BE2C (cell line): ENCODE measurements around the gene HNRNPUL1.

ENCODE experiments used
- DNase-seq: peaks from one replicate; pipeline ENCODE4 v3.0.0-alpha.2; 2020
- H3K27me3 ChIP-seq: fragments of 250-450 bp; sonication (Bioruptor Pico); 2 replicates; pipeline ENCODE4 v1.5.1; 2020; ENCODE audit warnings: mild to moderate bottlenecking
- H3K36me3 ChIP-seq: fragments of 250-450 bp; sonication (Bioruptor Pico); 2 replicates; pipeline ENCODE4 v1.5.1; 2020; ENCODE audit warnings: mild to moderate bottlenecking
- H3K4me1 ChIP-seq: fragments of 250-450 bp; sonication (Bioruptor Pico); 2 replicates; pipeline ENCODE4 v1.5.1; 2020
- H3K4me3 ChIP-seq: 2 replicates; pipeline ENCODE4 v1.5.1; 2011; ENCODE audit warnings: low read depth, low read length
- H3K9me3 ChIP-seq: fragments of 250-450 bp; sonication (Bioruptor Pico); 2 replicates; pipeline ENCODE4 v1.5.1; 2020
- TF ChIP-seq, protein P1 (sequence below): IDR thresholded peaks from 2 replicates; pipeline ENCODE4 v1.5.1; 2012; ENCODE audit warnings: mild to moderate bottlenecking, low read depth, low read length

Gene HNRNPUL1

DNA sequence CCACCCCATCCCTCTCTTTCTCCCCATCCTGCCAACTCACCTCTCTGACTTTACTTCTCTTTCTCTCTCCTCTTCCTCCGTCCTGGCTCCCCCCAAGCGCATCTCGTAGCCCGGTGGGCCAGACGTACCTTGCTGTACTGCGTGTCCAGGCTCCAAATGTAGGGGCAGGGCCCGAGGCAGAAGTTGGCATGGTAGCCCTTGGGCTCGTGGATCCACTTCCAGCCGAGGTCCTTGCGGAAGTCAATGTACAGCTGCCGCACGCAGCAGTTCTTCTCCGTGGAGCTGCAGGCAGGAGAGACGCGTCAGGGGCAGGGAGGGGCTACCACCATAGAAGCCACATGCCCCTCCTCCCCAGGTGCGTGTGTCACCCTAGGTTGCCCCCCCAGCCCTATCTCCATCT, 67.8 kb downstream of the HNRNPUL1 start:
- Histone ChIP-seq H3K4me3 (no peak overlapping the region), H3K36me3 (peaks cover 3% of the 10 kb centered on the region; the same call in 1 of the 2 replicates), H3K4me1 (peaks cover 17% of the 10 kb centered on the region), H3K9me3 (no peaks in the 10 kb centered on the region), H3K27me3 (no peaks in the 10 kb centered on the region)
- TF ChIP-seq, protein P1, sequence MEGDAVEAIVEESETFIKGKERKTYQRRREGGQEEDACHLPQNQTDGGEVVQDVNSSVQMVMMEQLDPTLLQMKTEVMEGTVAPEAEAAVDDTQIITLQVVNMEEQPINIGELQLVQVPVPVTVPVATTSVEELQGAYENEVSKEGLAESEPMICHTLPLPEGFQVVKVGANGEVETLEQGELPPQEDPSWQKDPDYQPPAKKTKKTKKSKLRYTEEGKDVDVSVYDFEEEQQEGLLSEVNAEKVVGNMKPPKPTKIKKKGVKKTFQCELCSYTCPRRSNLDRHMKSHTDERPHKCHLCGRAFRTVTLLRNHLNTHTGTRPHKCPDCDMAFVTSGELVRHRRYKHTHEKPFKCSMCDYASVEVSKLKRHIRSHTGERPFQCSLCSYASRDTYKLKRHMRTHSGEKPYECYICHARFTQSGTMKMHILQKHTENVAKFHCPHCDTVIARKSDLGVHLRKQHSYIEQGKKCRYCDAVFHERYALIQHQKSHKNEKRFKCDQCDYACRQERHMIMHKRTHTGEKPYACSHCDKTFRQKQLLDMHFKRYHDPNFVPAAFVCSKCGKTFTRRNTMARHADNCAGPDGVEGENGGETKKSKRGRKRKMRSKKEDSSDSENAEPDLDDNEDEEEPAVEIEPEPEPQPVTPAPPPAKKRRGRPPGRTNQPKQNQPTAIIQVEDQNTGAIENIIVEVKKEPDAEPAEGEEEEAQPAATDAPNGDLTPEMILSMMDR, result no peak
- DNase-seq, result no peak

DNA sequence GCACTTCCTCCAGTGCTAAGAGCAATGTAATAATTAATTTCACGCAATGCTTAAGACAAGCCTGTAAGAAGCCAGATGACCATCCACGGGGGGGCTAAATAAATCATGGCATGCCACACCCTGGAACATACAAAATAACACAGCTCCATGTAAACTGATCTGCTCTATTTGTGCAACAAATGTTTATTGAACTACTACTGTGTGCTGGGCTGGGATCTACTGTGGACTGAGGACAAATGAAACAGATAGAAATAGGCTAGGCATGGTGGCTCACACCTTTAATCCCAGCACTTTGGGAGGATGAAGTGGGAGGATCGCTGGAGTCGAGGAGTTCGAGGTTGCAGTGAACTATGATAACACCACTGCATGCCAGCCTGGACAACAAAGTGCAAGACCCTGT, 68.3 kb downstream of the HNRNPUL1 start:
- Histone ChIP-seq H3K4me3 (no peak overlapping the region), H3K27me3 (no peaks in the 10 kb centered on the region), H3K9me3 (no peaks in the 10 kb centered on the region), H3K36me3 (peaks cover 3% of the 10 kb centered on the region; the same call in 1 of the 2 replicates), H3K4me1 (peaks cover 12% of the 10 kb centered on the region)
- TF ChIP-seq, protein P1, result no peak
- DNase-seq, result no peak

DNA sequence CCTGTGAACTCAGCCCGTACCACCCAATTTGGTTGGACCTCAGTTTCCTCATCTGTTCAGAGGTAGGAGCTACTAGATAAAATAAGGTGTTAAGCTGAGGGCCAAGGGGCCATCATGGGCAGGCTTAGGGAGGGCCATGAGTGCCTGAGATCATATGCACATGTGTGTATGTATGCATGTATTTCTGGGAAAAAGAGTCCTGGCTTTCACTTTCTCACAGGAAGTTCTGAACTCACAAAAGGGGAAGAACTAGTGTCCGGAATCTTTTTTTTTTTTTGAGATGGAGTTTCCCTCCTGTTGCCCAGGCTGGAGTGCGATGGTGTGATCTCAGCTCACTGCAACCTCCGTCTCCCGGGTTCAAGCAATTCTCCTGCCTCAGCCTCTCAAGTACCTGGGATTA, 70.6 kb downstream of the HNRNPUL1 start:
- Histone ChIP-seq H3K4me3 (no peak overlapping the region), H3K36me3 (peaks cover 3% of the 10 kb centered on the region; the same call in 1 of the 2 replicates), H3K9me3 (no peaks in the 10 kb centered on the region), H3K4me1 (no peaks in the 10 kb centered on the region; the same call in 1 of the 2 replicates), H3K27me3 (no peaks in the 10 kb centered on the region)
- TF ChIP-seq, protein P1, result no peak
- DNase-seq, result no peak

DNA sequence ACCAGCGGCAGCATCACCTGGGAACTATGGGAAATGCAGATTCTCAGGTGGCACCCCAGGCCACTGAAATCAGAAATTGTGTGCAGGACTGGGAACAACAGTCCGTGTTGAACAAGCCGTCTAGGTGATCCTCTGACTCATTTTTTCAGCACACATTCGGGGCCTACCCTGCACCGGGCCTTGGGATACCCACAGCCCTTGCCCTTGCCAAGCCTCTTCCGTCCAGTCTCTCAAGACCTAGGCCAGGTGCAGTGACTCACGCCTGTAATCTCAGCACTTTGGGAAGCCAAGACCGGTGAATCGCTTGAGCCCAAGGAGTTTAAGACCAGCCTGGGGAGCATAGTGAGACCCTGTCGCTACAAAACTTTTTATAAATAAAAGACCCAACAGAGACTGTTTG, 71.3 kb downstream of the HNRNPUL1 start:
- no peak for DNase-seq

DNA sequence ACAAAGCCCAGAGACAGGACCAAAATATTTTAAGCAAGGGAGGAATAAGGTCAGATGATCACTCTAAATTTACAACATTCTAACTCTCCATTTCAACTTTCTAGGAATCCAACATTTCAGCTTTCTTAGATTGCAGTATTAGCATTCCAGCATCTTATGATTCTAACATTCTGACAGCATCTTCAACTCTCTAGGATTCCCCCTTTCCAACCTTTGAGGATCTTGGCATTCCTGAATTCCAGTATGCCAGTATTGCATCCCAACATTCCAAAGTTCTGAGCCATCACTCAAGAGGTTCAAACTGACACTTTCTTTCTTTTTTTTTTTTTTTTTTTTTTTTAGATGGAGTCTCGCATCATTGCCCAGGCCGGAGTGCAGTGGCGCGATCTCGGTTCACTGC, 75.8 kb downstream of the HNRNPUL1 start:
- no peak for DNase-seq
- TF ChIP-seq, protein P1, result no peak
- Histone ChIP-seq H3K36me3 (no peaks in the 10 kb centered on the region; the same call in 1 of the 2 replicates), H3K27me3 (no peaks in the 10 kb centered on the region), H3K4me3 (no peak overlapping the region), H3K9me3 (no peaks in the 10 kb centered on the region), H3K4me1 (no peaks in the 10 kb centered on the region)

More for the DNA sequence above, 71.3 kb downstream of the HNRNPUL1 start:
- Histone ChIP-seq H3K27me3 (no peaks in the 10 kb centered on the region), H3K4me3 (no peak overlapping the region), H3K4me1 (no peaks in the 10 kb centered on the region; the same call in 1 of the 2 replicates), H3K36me3 (peaks cover 3% of the 10 kb centered on the region; the same call in 1 of the 2 replicates), H3K9me3 (no peaks in the 10 kb centered on the region)
- TF ChIP-seq, protein P1, result no peak

DNA sequence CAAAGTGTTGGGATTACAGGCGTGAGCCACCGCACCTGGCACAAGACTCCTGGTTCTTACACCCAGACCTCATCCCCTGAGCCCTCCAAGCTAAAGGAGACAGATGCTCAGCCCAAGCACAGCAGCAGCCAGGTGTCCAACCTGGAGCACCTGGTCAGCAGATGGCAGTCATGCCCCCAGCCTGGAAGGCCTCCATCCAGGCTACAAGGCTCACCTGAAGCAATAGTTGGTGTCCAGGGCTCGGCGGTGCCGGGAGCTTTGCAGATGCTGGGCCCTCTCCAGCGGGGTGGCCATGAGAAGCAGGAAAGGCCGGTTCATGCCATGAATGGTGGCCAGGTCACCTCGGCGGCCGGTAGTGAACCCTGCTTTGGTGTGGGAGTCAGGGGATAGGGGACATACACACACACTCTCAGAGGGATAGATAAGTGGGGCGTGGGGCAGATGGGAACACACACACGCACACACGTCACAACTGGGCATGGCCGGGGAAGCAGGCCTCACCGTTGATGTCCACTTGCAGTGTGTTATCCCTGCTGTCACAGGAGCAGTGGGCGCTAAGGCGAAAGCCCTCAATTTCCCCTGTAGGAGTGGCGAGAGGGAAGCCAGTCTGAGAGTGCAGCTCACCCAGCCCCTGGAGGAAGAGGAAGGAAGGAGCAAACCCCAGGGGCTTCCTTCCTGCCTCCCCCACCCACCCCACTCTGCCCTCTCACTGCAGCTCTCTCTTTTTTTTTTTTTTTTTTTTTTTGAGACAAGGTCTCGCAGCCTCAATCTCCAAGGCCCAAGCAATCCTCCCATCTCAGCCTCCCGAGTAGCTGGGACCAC, 77.7 kb downstream of the HNRNPUL1 start:
- TF ChIP-seq, protein P1, result no peak
- no peak for DNase-seq
- H3K9me3 ChIP-seq, result no peaks in the 10 kb centered on the region
- no peaks in the 10 kb centered on the region for H3K4me1 ChIP-seq
- no peaks in the 10 kb centered on the region; the same call in 1 of the 2 replicates for H3K36me3 ChIP-seq
- no peak overlapping the region for H3K4me3 ChIP-seq
- no peaks in the 10 kb centered on the region for H3K27me3 ChIP-seq
